GM19324 (cell line): Measurements from ENCODE around the gene PTPRN.
"Not testable (repeated sequence)": the region's sequence is repeated elsewhere in the genome, so short reads cannot be mapped to it uniquely, and the experiment has no call there.

Experiments used
- ATAC-seq: cut with Tn5 transposase; IDR thresholded peaks from one replicate; pipeline ENCODE4 v1.9.1; 2021; ENCODE audit warnings: mild to moderate bottlenecking, moderate library complexity; ENCODE audit not compliant: unreplicated experiment, low FRiP score

PTPRN gene

GRCh38 chr2:219309278-219309677, at the start of gene PTPRN:
Gene PTPRN, minus strand, starts transcription at chr2:219309401. Its CDS starts 69 bp downstream, at chr2:219309332.
- ATAC-seq: no peak

DNA sequence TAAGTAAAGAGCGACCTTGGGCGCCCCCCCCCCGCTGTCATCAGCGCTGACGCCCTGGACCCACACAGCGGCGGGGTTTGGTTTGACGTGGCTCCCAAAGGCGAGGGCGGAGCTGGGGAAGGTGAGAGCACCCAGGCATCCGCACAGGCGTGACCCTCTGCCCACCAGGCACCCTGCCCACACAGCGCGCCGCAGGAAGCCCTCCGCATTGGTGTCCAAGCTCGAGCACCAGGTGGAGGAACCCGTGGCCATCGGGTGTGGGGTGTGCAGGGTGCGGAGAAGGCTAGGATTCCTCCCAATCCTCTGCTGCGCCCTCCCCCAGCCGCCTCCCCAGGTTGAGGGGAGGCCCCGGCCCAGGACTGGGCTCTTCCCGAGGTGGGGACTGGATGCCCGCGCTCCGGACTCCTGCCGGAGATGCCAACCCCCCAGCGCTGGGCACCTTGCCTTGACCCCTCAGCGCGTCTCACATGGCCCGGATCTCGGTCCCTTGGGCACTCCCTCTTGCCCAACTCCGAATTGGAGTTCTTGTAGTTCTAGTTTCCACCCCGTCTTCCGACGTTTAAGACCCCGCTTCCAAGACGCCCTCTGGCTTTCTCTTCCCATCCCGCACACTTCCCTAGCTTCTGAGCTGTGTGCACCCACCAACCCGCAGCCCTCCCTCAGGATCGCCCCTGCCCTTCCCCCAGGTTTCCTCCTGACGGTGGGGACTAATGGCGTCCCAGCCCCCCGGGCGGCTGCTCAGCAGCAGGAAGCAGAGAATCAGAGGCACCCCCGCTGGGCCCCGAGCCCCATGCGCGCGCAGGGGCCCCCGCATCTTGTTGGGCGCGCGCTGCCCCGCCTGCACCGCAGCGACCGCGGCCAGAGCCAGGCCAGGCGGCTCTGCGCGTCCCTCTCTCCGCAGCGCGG, 49.2 kb upstream of the PTPRN start:
- no peak for ATAC-seq

DNA sequence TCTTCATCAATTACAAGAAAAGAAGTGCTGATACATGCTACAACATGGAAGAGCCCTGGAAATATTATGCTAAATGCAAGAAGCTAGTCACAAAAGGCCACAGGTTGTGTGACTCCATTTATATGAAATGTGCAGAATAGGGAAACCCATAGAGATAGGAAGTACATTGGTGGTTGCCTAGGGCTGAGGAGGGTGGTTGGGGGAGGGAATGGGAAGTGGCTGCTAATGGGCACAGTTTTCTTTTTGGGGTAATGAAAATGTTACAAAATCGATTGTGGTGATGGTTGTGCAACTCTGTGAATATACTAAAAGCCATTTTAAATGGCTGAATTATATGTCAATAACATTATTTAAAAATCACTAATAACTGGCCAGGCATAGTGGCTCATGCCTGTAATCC, 47.6 kb upstream of the PTPRN start:
- ATAC-seq: no peak

- no peak for ATAC-seq
These were observed 45.4 kb upstream of the PTPRN start for GRCh38 chr2:219354582-219354981.

DNA sequence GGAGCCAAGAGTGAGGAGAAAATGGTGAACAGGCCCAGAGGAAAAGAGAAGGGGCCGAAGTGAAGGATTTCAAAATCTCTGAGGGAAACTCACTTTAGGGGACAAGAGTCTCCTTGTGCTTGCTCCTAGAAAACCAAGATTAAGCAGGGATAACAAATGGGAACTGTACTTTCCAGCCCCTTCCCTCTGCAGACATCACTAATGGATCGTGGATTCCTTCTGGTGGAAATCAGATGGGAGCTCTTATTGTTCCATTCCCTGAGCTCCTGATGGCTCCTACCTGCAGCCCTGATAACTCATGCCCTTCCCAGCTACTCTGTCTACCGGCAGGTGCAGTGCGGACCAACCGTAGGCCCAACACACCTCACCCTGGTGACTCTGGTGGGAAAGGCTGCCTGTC, 43.9 kb upstream of the PTPRN start:
- no peak for ATAC-seq

- no peak for ATAC-seq
These were observed 43.3 kb upstream of the PTPRN start for GRCh38 chr2:219352448-219353023.

GRCh38 chr2:219350710-219351221, 41.6 kb upstream of the PTPRN start:
- no peak for ATAC-seq

- ATAC-seq: no peak
These were observed 41.0 kb upstream of the PTPRN start for GRCh38 chr2:219350215-219350614.

GRCh38 chr2:219344751-219345430, 35.7 kb upstream of the PTPRN start:
- ATAC-seq: no peak

DNA sequence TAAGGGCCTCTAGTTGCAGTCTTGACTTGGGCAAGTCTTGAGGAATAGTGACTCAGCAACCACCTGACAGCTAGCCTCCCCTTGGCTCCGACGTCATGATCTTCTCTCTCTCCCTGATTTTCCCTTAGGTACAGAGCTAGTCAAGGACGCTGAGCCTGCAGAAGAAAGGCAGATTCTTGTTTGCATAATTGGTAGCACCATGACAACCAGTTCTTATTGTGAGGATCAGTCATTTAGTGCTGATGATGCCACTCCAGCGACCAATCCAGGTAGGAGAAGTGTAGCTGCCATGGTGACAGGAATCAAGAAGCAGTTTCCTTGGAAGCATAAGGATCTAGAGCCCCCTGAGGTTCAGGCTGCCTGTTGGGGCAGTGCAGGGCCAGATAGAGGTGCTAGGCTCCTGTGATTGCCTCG, 26.2 kb upstream of the PTPRN start:
- ATAC-seq: no peak

DNA sequence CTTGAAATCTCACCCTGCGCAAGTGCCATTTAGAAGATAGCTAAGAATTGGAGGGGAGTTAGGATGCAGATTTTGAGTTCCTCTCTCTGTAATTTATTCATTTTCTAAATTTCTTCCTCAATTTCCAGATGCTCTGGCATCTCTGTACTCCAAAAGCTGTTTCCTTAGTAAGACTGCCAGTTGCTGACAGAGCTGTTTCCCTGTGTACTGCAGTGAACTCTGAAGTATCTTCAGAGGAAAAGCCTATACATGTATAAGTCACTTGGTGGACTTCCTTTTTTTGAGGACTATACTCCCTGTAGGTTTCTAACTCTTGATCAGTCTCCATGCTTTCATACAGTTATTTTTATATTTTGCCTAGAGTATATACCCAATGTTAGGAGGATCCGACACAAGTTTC, 24.9 kb upstream of the PTPRN start:
- ATAC-seq: no peak

DNA sequence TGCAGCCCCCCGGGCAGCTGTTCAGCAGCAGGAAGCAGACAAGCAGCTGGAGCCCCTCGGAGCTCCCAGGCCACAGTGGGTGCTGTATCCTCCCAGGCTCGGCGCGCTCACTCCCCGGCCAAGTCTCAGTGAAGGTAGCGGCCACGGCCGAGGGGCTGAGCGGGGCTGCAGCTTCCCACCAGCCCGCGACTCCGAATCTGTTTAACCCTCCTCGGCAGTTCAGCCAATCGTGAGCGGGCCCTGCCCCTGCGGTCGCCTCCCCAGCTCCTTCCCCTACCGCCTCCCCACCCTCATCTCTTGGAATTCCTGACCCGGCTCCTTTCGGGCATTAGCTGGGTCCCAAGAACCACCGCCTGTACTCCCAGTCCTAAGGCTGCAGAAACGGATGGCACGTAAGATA, 23.3 kb upstream of the PTPRN start, which contains the start of gene RESP18:
Gene RESP18 (minus strand): TSS at position 203 of the 400 bp plus-strand sequence.
- no peak for ATAC-seq

DNA sequence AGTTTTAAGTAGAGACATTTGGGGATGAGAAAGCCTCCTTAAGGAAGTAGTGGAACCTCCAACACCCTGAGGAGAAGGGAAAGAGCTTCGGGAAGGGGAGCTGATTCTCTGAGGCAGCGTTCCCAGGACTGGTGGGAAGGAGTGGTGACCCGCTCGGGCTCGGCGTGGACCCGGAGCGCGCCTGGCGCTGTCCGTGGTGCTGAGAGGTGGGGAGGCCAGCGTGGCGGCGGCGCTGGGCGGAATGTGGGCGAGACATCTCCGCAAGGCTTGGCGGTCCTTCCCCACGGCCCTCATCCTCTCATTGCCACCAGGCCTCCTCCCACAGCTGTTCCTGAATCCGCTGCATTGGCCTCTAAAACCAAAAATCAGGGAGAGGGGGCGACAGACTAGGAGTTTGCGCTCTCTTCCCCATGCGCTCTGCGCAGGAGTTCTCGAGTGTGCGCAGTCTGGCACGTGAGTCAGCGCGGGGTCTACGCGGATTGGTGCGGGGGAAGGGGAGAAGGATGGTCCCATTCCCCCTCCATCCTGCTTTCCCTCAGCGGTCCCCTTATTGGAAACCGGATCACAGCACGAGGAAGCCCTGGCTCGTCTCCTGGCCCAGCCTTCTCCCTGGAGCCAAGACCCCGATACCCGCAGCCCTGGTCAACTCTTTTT, 22.5 kb upstream of the PTPRN start:
- ATAC-seq: no peak

DNA sequence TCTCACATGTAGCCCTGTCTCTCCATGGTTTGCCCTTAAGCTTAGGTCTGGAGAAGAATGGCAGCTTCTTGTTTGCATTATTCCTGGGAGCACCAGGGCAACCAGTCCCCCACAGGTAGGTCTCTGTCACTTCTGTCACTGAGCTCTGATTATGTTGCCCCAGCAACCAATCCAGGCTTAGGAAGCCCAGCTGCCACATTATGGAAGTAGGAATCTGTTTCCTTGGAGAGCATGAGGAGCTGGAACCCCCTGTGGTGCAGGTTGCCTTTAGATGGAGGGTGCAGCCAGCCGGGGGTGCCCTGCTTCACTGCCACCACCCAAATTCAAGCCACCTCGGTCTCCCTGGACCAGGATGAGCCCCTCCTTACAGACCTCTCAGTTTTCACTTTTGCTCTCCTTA, 18.5 kb upstream of the PTPRN start:
- ATAC-seq: no peak

DNA sequence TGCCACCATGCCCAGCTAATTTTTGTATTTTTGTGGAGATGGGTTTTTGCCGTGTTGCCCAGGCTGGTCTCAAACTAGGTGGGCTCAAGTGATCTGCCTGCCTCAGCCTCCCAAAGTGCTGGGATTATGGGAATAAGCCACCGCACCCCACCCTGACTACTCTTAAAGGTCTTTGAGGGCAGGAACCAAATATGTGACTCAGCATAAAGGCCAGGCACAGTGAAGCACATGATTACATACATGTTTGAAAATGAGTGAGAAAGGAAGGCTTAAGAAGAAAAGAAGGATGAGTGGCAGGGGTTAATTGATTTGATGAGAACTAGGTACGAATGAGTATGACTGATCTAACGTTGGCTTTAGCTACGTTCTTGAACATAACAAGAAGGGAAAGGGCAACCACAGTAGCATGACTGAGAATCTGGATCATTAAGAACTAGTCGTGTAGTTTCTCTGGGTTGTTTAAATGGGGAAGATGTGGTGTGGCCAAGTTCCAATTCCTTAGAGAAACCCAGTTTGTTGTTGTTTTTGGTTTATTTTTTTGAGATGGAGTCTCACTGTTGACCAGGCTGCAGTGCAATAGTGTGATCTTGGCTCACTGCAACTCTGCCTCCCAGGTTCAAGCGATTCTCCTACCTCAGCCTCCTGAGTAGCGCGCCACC, 16.6 kb upstream of the PTPRN start:
- no peak for ATAC-seq

- no peak for ATAC-seq
These were observed 15.9 kb upstream of the PTPRN start for GRCh38 chr2:219325136-219325535.

GRCh38 chr2:219323434-219323833, 14.2 kb upstream of the PTPRN start:
- ATAC-seq: no peak

DNA sequence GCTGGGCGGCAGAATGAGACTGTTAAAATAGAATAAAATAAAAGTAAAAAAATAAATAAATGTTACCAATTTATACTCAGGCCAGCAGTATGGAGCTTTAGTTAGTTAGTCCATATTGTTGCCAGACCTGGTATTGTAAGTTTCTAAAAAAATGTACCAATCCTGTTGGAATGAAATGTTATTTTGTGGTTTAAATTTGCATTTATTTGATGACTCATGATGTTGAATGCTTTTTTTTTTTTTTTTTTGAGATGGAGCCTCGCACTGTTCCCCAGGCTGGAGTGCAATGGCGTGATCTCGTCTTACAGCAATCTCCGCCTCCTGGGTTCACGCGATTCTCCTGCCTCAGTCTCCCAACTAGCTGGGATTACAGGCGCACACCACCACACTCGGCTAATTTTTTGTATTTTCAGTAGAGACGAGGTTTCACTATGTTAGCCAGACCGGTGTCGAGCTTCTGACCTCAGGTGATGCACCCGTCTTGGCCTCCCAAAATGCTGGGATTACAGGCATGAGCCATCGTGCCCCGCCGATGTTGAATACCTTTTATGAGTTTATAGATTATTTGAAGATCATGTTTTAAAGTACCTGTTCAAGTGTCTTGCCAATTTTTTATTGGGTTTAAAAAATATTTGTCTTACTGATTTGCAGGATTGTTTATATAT, 5.7 kb upstream of the PTPRN start:
- ATAC-seq: no peak

DNA sequence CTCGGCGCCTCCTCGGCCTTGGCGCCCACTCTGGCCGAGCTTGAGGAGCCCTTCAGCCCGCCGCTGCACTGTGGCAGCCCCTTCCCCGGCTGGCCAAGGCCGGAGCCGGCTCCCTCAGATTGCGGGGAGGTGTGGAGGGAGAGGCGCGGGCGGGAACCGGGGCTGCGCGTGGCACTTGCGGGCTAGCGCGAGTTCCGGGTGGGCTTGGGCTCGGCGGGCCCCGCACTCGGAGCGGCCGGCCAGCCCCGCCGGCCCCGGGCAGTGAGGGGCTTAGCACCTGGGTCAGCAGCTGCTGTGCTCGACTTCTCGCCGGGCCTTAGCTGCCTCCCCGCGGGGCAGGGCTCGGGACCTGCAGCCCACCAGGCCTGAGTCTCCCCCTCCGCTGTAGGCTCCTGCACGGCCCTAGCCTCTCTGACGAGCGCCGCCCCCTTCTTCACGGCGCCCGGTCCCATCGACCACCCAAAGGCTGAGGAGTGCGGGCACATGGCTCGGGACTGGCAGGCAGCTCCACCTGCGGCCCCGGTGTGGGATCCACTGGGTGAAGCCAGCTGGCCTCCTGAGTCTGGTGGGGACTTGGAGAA, 3.6 kb upstream of the PTPRN start:
- not testable (repeated sequence) for ATAC-seq
